Measurements from ENCODE around the gene GNA12.

DNA sequence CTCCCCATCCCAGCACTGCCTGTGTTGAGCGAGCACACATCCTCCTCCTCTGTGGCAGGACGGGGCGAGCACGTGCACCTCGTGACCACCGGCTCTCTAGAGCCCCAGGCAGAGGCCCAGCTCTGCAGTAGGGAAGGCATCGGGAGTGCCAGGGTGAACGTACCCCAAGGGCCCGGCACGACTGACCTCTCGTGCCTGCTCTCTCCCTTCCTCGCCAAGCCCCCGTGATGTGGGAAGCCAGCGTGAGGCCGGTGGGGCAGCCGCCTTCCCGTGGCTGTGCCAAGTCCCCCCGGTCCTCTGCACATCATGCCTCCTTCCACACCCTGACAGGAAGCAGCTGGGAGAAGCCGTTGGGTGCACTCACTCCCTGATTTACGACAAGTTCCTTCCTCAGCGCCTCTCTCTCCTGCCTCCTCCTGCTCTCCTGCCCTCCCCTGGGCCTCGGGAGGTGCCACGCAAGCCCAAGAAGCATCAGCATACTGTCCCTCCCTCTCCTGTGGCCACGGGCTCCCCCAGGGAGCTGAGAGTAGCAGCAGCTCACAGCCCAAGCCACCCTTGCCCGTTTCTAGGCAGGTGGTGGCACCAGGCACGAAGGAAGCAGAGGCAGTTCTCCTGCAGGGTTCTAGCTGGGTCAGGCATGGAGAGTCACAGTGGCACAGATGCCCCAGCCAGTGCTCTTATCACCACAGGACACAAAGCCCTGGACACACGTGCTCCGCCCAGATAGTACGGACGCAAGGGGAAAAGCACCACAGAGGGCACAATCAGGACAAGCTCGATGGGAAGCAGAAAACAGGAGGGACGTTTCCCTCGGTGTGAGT lies 109.1 kb downstream of the GNA12 start:
- no peak for TF ChIP-seq CTCF (IDR thresholded peaks at IDR 0.05)
- TF ChIP-seq POLR2A (IDR thresholded peaks at IDR 0.05) = peak in 1 of 3 donors; percentile 33
